HepG2 (cell line): ENCODE measurements around the gene ROBO2. TPM values are rescaled to one million over a fixed set of nuclear protein-coding genes. Genes with fewer than 3 reads are reported as not detected.

Source experiments
- ATAC-seq: fragments of 200-7000 bp; cut with Tn5 transposase; 3 replicates; pipeline ENCODE4 v1.9.1; 2020; ENCODE audit warnings: mild to moderate bottlenecking, moderate library complexity
- BruUV-seq: library from RNA; stranded (reverse); fragments of 400-500 nt; replicated peaks from 2 replicates; lab custom pipeline; 2021; lab: Mats Ljungman, UMichigan
- CTCF ChIA-PET: fragments of 300-600 bp; formaldehyde crosslinking; extraction: SDS; loops from one replicate; lab custom pipeline; 2021; ENCODE audit warnings: low total read pairs, inconsistent platforms, low intra/inter-chr PET ratio; lab: Yijun Ruan, JAX
- POLR2A ChIA-PET: fragments of 350-600 bp; sonication (Branson Sonifier 250); formaldehyde crosslinking; loops from one replicate; lab custom pipeline; 2020; ENCODE audit warnings: antibody characterized with exemption, inconsistent platforms; lab: Yijun Ruan, JAX
- DNase-seq: peaks from one replicate; pipeline ENCODE4 v3.0.0-alpha.2; 2015; ENCODE audit warnings: low spot score
- FAIRE-seq: peaks from 3 replicates; lab custom pipeline; 2011; peaks lifted over from hg19 to GRCh38; lab: Jason Lieb, UNC
- H2AFZ ChIP-seq: one replicate; pipeline ENCODE4 v1.6.1; 2011; ENCODE audit warnings: low read length, inconsistent platforms
- H3K27ac ChIP-seq: fragments of 300-600 bp; 3 replicates; pipeline ENCODE4 v1.8.0; 2011; ENCODE audit warnings: mixed run types, mild to moderate bottlenecking, mixed read lengths, low read length, inconsistent platforms; ENCODE audit not compliant: insufficient read depth; ENCODE audit errors: extremely low read length
- H3K27me3 ChIP-seq, 2 experiments: fragments of 200-600 bp in 1 of 2; 2 replicates in 1 of 2; 3 replicates in 1 of 2; pipeline versions ENCODE4 v1.6.0 to v1.8.0; 2011; ENCODE audit warnings: low read length in 2 of 2, mild to moderate bottlenecking in 2 of 2, moderate library complexity in 2 of 2, inconsistent platforms in 1 of 2; ENCODE audit not compliant: insufficient read depth in 2 of 2, control insufficient read depth in 1 of 2
- H3K36me3 ChIP-seq, 2 experiments: fragments of 200-600 bp in 1 of 2; replicated peaks in 1 of 2; 2 replicates in 1 of 2; 3 replicates in 1 of 2; pipeline versions ENCODE4 v1.5.1 to v1.8.0; 2011; ENCODE audit warnings: low read length in 2 of 2, inconsistent platforms in 1 of 2; ENCODE audit not compliant: insufficient read depth in 2 of 2, control insufficient read depth in 1 of 2
- H3K4me1 ChIP-seq: 2 replicates; pipeline ENCODE4 v1.5.1; 2012; ENCODE audit warnings: low read length, inconsistent platforms; ENCODE audit not compliant: insufficient read depth
- H3K4me2 ChIP-seq: 2 replicates; pipeline ENCODE4 v1.6.0; 2011; ENCODE audit warnings: low read depth, low read length, inconsistent platforms
- H3K4me3 ChIP-seq, 3 experiments: fragments of 200-600 bp in 1 of 3; sonication (generic), shearing (Covaris generic) in 1 of 3; replicated peaks in 1 of 3; 2 replicates each; pipeline ENCODE4 v1.5.1; 2011 to 2016; ENCODE audit warnings: low read length in 3 of 3, inconsistent platforms in 2 of 3, low read depth in 2 of 3, mild to moderate bottlenecking in 2 of 3, control low read depth in 1 of 3, mixed read lengths in 1 of 3; ENCODE audit not compliant: insufficient read depth in 1 of 3
- H3K79me2 ChIP-seq: one replicate; pipeline ENCODE4 v1.6.1; 2011; ENCODE audit warnings: low read length, inconsistent platforms; ENCODE audit not compliant: insufficient read depth
- H3K9ac ChIP-seq: 2 replicates; pipeline ENCODE4 v1.6.0; 2011; ENCODE audit warnings: mild to moderate bottlenecking, low read depth, low read length, inconsistent platforms; ENCODE audit not compliant: insufficient read depth
- H3K9me3 ChIP-seq: 2 replicates; pipeline ENCODE4 v1.5.1; 2012; ENCODE audit warnings: mild to moderate bottlenecking, low read length
- H4K20me1 ChIP-seq: 2 replicates; pipeline ENCODE4 v1.6.0; 2011; ENCODE audit warnings: inconsistent platforms, mild to moderate bottlenecking, low read length, moderate library complexity; ENCODE audit not compliant: insufficient read depth
- CTCF ChIP-seq: sonication (generic); formaldehyde crosslinking; IDR thresholded peaks from 2 replicates; pipeline ENCODE4 v1.5.0; 2020; ENCODE audit warnings: mild to moderate bottlenecking, missing genetic modification reagents, moderate library complexity
- FOXC1 ChIP-seq: sonication (generic); formaldehyde crosslinking; IDR thresholded peaks from 2 replicates; pipeline ENCODE4 v1.8.0; 2022; ENCODE audit warnings: mild to moderate bottlenecking, missing genetic modification reagents, borderline replicate concordance
- JDP2 ChIP-seq: sonication (generic); formaldehyde crosslinking; IDR thresholded peaks from 2 replicates; pipeline ENCODE4 v1.8.1; 2022; ENCODE audit warnings: missing genetic modification reagents, borderline replicate concordance
- NFIB ChIP-seq: sonication (generic); formaldehyde crosslinking; IDR thresholded peaks from 2 replicates; pipeline ENCODE4 v1.9.0; 2021; ENCODE audit warnings: missing genetic modification reagents, mild to moderate bottlenecking, borderline replicate concordance
- NFYB ChIP-seq: sonication (generic); formaldehyde crosslinking; IDR thresholded peaks from 2 replicates; pipeline ENCODE4 v1.4.0; 2020; ENCODE audit warnings: missing genetic modification reagents
- TSC22D2 ChIP-seq: sonication (generic); formaldehyde crosslinking; IDR thresholded peaks from 2 replicates; pipeline ENCODE4 v1.5.1; 2020; ENCODE audit warnings: missing genetic modification reagents, mild to moderate bottlenecking, borderline replicate concordance
- ZNF362 ChIP-seq: sonication (generic); formaldehyde crosslinking; IDR thresholded peaks from 2 replicates; pipeline ENCODE4 v1.4.0; 2020; ENCODE audit warnings: missing genetic modification reagents, mild to moderate bottlenecking, borderline replicate concordance
- ZNF430 ChIP-seq: sonication (generic); formaldehyde crosslinking; IDR thresholded peaks from 2 replicates; pipeline ENCODE4 v1.9.0; 2021; ENCODE audit warnings: mild to moderate bottlenecking, missing genetic modification reagents
- ZNF883 ChIP-seq: sonication (generic); formaldehyde crosslinking; IDR thresholded peaks from 2 replicates; pipeline ENCODE4 v1.5.1; 2020; ENCODE audit warnings: mild to moderate bottlenecking, missing genetic modification reagents; ENCODE audit errors: not compliant biosample characterization
- WGBS: methylation state at CpG from one replicate; pipeline ENCODE4 v1.1.6; 2017; ENCODE audit warnings: low lambda C conversion rate; 5-methylcytosine and 5-hydroxymethylcytosine counted together
- in situ Hi-C: cut with HindIII; loops from 2 replicates; pipeline ENCODE4 v1.10.0; 2017; ENCODE audit warnings: low pct_unique_long_range_greater_than_20kb; ENCODE audit not compliant: extremely low pct_ligation_motif_present
- intact Hi-C: fragments of 100-400 bp; cut with micrococcal nuclease; formaldehyde crosslinking; loops from one replicate; pipeline ENCODE4 v1.10.0; 2022; ENCODE audit not compliant: unreplicated experiment
- polyA plus RNA-seq, 8 experiments: library from polyadenylated mRNA; depleted of rRNA in 3 of 8; stranded (reverse) in 7 of 8; unstranded in 1 of 8; fragments of >200 nt; fragmentation: Illumina TruSeq in 4 of 8; extraction: Trizol in 4 of 8; gene quantifications; 2 replicates each; pipeline versions ENCODE4 v1.2.1 to v1.2.3, GENCODE V29; 2011 to 2016; ENCODE audit warnings: low read depth in 4 of 8, missing spikeins in 1 of 8, mixed read lengths in 1 of 8; ENCODE audit not compliant: insufficient read depth in 1 of 8
- total RNA-seq, 5 experiments: library from RNA; depleted of rRNA; stranded (reverse); fragments of >200 nt; fragmentation: Illumina TruSeq; extraction: Trizol; gene quantifications; 2 replicates each; pipeline ENCODE4 v1.2.3, GENCODE V29; 2016; ENCODE audit warnings: low read depth in 1 of 5

The ROBO2 gene
- total and polyA plus RNA-seq, 2 of the 13 experiments (the other 11 are each of a cell fraction or from before 2014, with no cell fraction given) = not detected

DNA sequence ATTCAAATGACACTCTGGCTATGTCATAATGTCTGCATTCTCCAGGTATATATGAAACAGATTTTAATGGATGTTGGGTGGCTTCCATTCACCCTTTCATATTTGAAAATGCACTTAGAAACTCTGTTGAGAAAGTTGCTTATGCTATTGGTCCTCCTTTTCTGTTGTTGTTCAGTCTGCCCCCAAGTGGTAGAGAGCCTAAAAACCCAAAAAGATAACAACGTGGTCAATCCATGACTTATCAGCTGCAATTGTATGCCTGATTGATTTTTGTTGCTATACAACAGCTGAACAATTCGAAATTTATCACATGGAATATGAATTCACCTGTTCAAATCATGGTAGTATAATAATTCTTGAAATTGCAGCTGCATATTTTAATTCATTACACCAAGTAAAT, 279.8 kb downstream of the ROBO2 start:
- peak; percentile 15 for FAIRE-seq
- no peaks in the 10 kb centered on the region for H3K9me3 ChIP-seq
- in situ Hi-C loops = no loop called here

GRCh38 chr3:77320514-77320913, 280.6 kb downstream of the ROBO2 start:
- intact Hi-C loops (loop anchor here (10.0 kb wide), 1 partner anchor 1714 kb away; no protein-coding TSS in a partner anchor), in situ Hi-C loops (no loop called here)
- ChIA-PET CTCF (interaction anchor here (1.6 kb wide), 1 partner anchor 282 kb away, joined by 5 read pairs; no protein-coding TSS in a partner anchor), POLR2A (no interaction called here)
- no peak for ATAC-seq
- H3K9ac ChIP-seq = no peak overlapping the region
- no peaks in the 10 kb centered on the region for H3K9me3 ChIP-seq
- no peak overlapping the region for H3K4me3 ChIP-seq
- H3K4me2 ChIP-seq = no peak overlapping the region
- H3K4me1 ChIP-seq = peaks cover 26% of the 10 kb centered on the region
- WGBS = 2% methylated on average over 3 of the region's 3 CpGs
- H2AFZ ChIP-seq = no peak overlapping the region
- H4K20me1 ChIP-seq = no peaks in the 10 kb centered on the region
- peak; percentile 25 for DNase-seq
- no TSS peak for BruUV-seq
- H3K27me3 ChIP-seq = no peaks in the 10 kb centered on the region
- H3K36me3 ChIP-seq = no peaks in the 10 kb centered on the region
- no peaks in the 10 kb centered on the region for H3K79me2 ChIP-seq
- TF ChIP-seq ZNF362 (CRISPR knock-in tag) (peak; percentile 66; the same call in 1 of the 2 replicates), FOXC1 (CRISPR knock-in tag) (no peak), NFIB (CRISPR knock-in tag) (no peak), TSC22D2 (no peak), ZNF430 (CRISPR knock-in tag) (no peak), NFYB (no peak), CTCF (CRISPR knock-in tag) (peak; percentile 31; the same call in 1 of the 2 replicates), JDP2 (CRISPR knock-in tag) (no peak)
- no peak overlapping the region for H3K27ac ChIP-seq
- peak; percentile 36 for FAIRE-seq

More for the DNA sequence above, 279.8 kb downstream of the ROBO2 start:
- DNase-seq (peak; percentile 15), ATAC-seq (no peak)
- H3K27ac ChIP-seq = no peak overlapping the region
- POLR2A ChIA-PET = no interaction called here
- no TSS peak for BruUV-seq
- H2AFZ ChIP-seq = no peak overlapping the region
- H3K4me3 ChIP-seq = no peak overlapping the region
- peaks cover 26% of the 10 kb centered on the region for H3K4me1 ChIP-seq
- no peaks in the 10 kb centered on the region for H3K27me3 ChIP-seq
- no peak overlapping the region for H3K9ac ChIP-seq
- TF ChIP-seq ZNF883 (CRISPR knock-in tag) (no peak), CTCF (CRISPR knock-in tag) (peak; percentile 27; the same call in 1 of the 2 replicates)
- TF ChIP-seq, all 625 proteins: peak for 1
- H4K20me1 ChIP-seq = no peaks in the 10 kb centered on the region
- H3K36me3 ChIP-seq = no peaks in the 10 kb centered on the region
- 4% methylated on average over 2 of the region's 2 CpGs for WGBS
- no peak overlapping the region for H3K4me2 ChIP-seq
- intact Hi-C loops = loop anchor here (2.0 to 10.0 kb wide), 2 partner anchors 281 to 1715 kb away; no protein-coding TSS in a partner anchor
- no peaks in the 10 kb centered on the region for H3K79me2 ChIP-seq
- CTCF ChIA-PET = interaction anchor here (1.6 kb wide), 1 partner anchor 281 kb away, joined by 5 read pairs; no protein-coding TSS in a partner anchor
